Loucy (cell line): ENCODE data around the gene MBNL2.

Experiments
- H2AFZ ChIP-seq: fragments of 200-600 bp; sonication (generic); 2 replicates; pipeline ENCODE4 v1.6.0; 2016; ENCODE audit warnings: antibody characterized with exemption, mild to moderate bottlenecking, low read length, moderate library complexity
- H3F3A ChIP-seq: fragments of 200-600 bp; 2 replicates; pipeline ENCODE4 v1.6.0; 2016; ENCODE audit warnings: antibody characterized with exemption, low read depth, mild to moderate bottlenecking
- H3K27me3 ChIP-seq: fragments of 200-600 bp; sonication (generic); 2 replicates; pipeline ENCODE4 v1.6.1; 2014; ENCODE audit warnings: low read length, mild to moderate bottlenecking; ENCODE audit not compliant: insufficient read depth, poor library complexity, severe bottlenecking
- H3K36me3 ChIP-seq: fragments of 200-600 bp; sonication (generic); 2 replicates; pipeline ENCODE4 v1.6.1; 2016; ENCODE audit warnings: low read length; ENCODE audit not compliant: insufficient read depth
- H3K4me1 ChIP-seq: fragments of 200-600 bp; sonication (generic); 2 replicates; pipeline ENCODE4 v1.5.1; 2014; ENCODE audit warnings: low read length, mild to moderate bottlenecking; ENCODE audit not compliant: insufficient read depth, poor library complexity, severe bottlenecking
- H3K4me2 ChIP-seq: fragments of 200-600 bp; sonication (generic); 2 replicates; pipeline ENCODE4 v1.6.0; 2014; ENCODE audit warnings: antibody characterized with exemption, low read length, low read depth, mild to moderate bottlenecking; ENCODE audit not compliant: poor library complexity, severe bottlenecking
- H3K4me3 ChIP-seq: fragments of 200-600 bp; sonication (generic); 2 replicates; pipeline ENCODE4 v1.5.1; 2014; ENCODE audit warnings: low read length, mild to moderate bottlenecking, mixed read lengths; ENCODE audit not compliant: poor library complexity, severe bottlenecking
- H3K79me2 ChIP-seq: fragments of 200-600 bp; sonication (generic); 2 replicates; pipeline ENCODE4 v1.6.1; 2014; ENCODE audit warnings: low read length; ENCODE audit not compliant: insufficient read depth
- H3K9ac ChIP-seq: fragments of 200-600 bp; sonication (generic); 2 replicates; pipeline ENCODE4 v1.6.0; 2014; ENCODE audit warnings: mild to moderate bottlenecking, low read depth, low read length, moderate library complexity; ENCODE audit not compliant: poor library complexity, severe bottlenecking
- H3K9me2 ChIP-seq: fragments of 200-600 bp; sonication (generic); replicated peaks from 2 replicates; pipeline ENCODE4 v1.6.1; 2016; ENCODE audit warnings: low read depth, low read length, mixed read lengths
- H3K9me3 ChIP-seq: fragments of 200-600 bp; sonication (generic); 2 replicates; pipeline ENCODE4 v1.6.1; 2014; ENCODE audit warnings: mild to moderate bottlenecking, antibody characterized with exemption, low read length, low read depth; ENCODE audit not compliant: insufficient read depth
- H4K20me1 ChIP-seq: fragments of 200-600 bp; sonication (generic); 2 replicates; pipeline ENCODE4 v1.6.0; 2014; ENCODE audit warnings: antibody characterized with exemption, low read length, mild to moderate bottlenecking; ENCODE audit not compliant: insufficient read depth, poor library complexity, severe bottlenecking
- CTCF ChIP-seq: fragments of 200-600 bp; sonication (generic); conservative IDR thresholded peaks from 2 replicates; pipeline ENCODE4 v1.5.1; 2014; ENCODE audit warnings: mild to moderate bottlenecking, antibody characterized with exemption, low read length
- EZH2phosphoT487 ChIP-seq: fragments of 200-600 bp; IDR thresholded peaks from 2 replicates; pipeline ENCODE4 v1.6.1; 2018; ENCODE audit warnings: antibody characterized with exemption, mild to moderate bottlenecking, moderate library complexity, borderline replicate concordance

MBNL2 gene

GRCh38 chr13:97318532-97318931 lies 96.4 kb downstream of the MBNL2 start:
- H3K9me3 ChIP-seq: no peaks in the 10 kb centered on the region
- no peaks in the 10 kb centered on the region for H3K36me3 ChIP-seq
- no peak overlapping the region for H2AFZ ChIP-seq
- H3F3A ChIP-seq: no peaks in the 10 kb centered on the region
- H3K27me3 ChIP-seq: no peaks in the 10 kb centered on the region
- H3K4me1 ChIP-seq: no peaks in the 10 kb centered on the region
- no peak for TF ChIP-seq EZH2phosphoT487
- TF ChIP-seq CTCF: no peak
- H3K9ac ChIP-seq: no peak overlapping the region
- no peaks in the 10 kb centered on the region for H4K20me1 ChIP-seq
- no peak overlapping the region for H3K4me3 ChIP-seq
- H3K79me2 ChIP-seq: no peaks in the 10 kb centered on the region
- H3K4me2 ChIP-seq: no peak overlapping the region
- H3K9me2 ChIP-seq: no peaks in the 10 kb centered on the region

- H2AFZ ChIP-seq: no peak overlapping the region
- H3K4me1 ChIP-seq: no peaks in the 10 kb centered on the region
- H3K9ac ChIP-seq: no peak overlapping the region
- no peaks in the 10 kb centered on the region for H4K20me1 ChIP-seq
- H3K79me2 ChIP-seq: no peaks in the 10 kb centered on the region
- TF ChIP-seq CTCF (no peak), EZH2phosphoT487 (no peak)
- no peaks in the 10 kb centered on the region for H3K9me3 ChIP-seq
- H3F3A ChIP-seq: no peaks in the 10 kb centered on the region
- H3K36me3 ChIP-seq: no peaks in the 10 kb centered on the region
- H3K4me2 ChIP-seq: no peak overlapping the region
- no peak overlapping the region for H3K4me3 ChIP-seq
- no peaks in the 10 kb centered on the region for H3K27me3 ChIP-seq
- H3K9me2 ChIP-seq: no peaks in the 10 kb centered on the region
These were observed 97.1 kb downstream of the MBNL2 start for GRCh38 chr13:97319113-97319720.

GRCh38 chr13:97321101-97321500 lies 99.0 kb downstream of the MBNL2 start:
- TF ChIP-seq EZH2phosphoT487 (no peak), CTCF (no peak)
- Histone ChIP-seq H3K4me1 (no peaks in the 10 kb centered on the region), H3K36me3 (no peaks in the 10 kb centered on the region), H3K9ac (no peak overlapping the region), H3K4me2 (no peak overlapping the region), H3K79me2 (no peaks in the 10 kb centered on the region), H2AFZ (no peak overlapping the region), H3F3A (no peaks in the 10 kb centered on the region), H3K4me3 (no peak overlapping the region), H4K20me1 (no peaks in the 10 kb centered on the region), H3K27me3 (no peaks in the 10 kb centered on the region), H3K9me2 (no peaks in the 10 kb centered on the region), H3K9me3 (no peaks in the 10 kb centered on the region)
